Metanephros (tissue), 2 donors: ENCODE measurements around the gene GALP. TPM values are rescaled to one million over a fixed set of nuclear protein-coding genes. Genes with fewer than 3 reads are reported as not detected.

Source experiments
- small RNA-seq: library from RNA; depleted of rRNA; stranded (forward); fragments of <200 nt; gene quantifications from one replicate; pipeline ENCODE3, GENCODE V24; 2014; ENCODE audit warnings: low replicate concordance
- total RNA-seq: library from RNA; depleted of rRNA; stranded (reverse); fragments of >200 nt; gene quantifications from one replicate; pipeline ENCODE4 v1.2.3, GENCODE V29; 2014

GALP gene
- total RNA-seq = not detected

GRCh38 chr19:56175861-56176307, at the start of gene GALP:
Gene GALP (plus strand): TSS chr19:56176008. CDS start chr19:56177109, 1,101 bp downstream.

DNA sequence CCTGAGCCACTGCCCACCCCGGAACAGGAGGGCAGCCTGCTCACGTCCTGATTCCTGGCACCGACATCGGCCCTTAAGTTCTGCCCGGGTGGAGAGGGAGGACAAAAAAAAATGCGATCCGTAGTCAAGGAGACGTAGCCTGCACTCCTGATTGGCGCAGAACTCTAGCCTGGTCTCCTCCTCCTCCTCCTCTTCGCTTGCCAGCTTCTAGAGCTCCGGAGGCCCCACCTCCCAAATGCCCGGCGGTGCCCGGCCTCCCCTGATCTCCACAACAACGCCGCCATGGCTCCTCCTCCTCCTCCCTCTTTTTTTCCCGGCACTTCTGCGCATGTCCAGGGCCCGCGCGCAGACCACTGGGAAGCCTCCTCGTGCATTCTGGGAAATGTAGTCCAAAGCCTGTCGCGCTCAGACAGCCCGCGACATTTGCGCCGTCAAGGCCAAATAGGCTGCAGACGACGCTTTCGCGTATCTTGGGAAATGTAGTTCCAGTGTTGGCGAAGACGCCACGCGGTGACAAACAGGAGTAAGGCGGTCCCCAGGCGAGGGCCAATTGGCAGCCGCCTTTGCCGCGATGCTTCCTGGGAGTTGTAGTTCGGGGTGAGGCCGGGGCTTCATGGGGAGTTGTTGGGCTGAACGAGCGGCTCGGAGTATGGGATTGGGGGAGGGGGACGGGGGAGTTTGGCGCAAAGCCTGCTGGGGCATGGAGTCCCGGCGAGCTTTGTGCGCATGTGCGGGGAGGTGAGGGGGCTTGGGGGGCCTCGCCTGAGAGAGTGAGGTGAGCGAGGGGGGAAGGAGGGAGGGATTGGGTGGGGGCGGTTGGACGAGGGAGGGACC, 35.0 kb upstream of the GALP start, which contains the start of gene ZNF444:
ZNF444 (plus strand) TSS at position 705 of the 834 bp plus-strand sequence. CDS start 5,625 bp downstream, outside the sequence.

DNA sequence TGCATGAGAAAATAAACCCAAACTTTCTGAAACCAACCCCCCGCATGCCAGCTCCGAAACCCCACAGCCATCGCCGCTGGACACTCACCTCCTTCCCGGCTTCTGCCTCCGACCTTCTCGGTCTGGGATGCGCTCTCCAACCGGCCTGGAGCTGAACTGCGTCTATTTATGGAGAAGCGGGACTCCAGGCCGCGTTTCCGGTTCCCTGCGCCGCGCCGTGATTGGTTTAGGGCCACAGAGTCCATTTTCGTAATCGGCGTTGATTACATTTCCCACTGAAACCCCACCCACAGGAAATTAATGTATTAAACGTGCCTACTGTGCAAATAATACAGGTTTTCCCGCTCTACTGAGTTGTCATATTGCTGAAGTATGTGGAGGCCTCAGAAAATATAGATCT, 21.8 kb downstream of the GALP start, which contains the start of gene ZSCAN5B:
ZSCAN5B (minus strand) TSS at position 138 of the 400 bp plus-strand sequence. CDS start 4,731 bp downstream, outside the sequence.

DNA sequence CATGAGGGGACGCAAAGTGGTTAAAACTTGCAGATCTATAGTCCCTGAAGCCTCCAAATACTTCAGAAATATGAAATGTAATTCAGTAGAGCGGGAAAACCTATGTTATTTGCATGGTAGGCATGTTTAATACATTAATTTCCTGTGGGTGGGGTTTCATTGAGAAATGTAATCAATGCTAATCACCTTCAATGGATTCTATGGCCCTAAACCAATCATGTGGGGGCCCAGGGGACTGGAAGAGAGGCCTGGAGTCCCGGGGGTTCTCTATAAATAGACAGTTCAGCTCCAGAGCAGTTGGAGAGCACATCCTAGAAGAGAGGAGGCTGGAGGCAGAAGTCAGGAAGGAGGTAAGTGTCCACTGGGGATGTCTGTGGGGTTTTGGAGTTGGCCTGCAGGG, 26.2 kb downstream of the GALP start, which contains the start of gene ZSCAN5C:
ZSCAN5C (plus strand) TSS at position 301 of the 400 bp plus-strand sequence. CDS start 3,641 bp downstream, outside the sequence.

Small RNA genes lying within 50 kb of the gene (small RNA-seq; reads per million reads assigned to genes)
- gene AC024580.2 = not detected

Other genes with a start within 250 kb of the GALP start
- gene NLRP13, start 243.7 kb upstream of the GALP start, total RNA-seq = not detected
- gene NLRP8, start 228.2 kb upstream of the GALP start, total RNA-seq = not detected
- gene NLRP5, start 189.2 kb upstream of the GALP start, total RNA-seq = not detected
- gene ZNF787, start 54.7 kb upstream of the GALP start, total RNA-seq = 35.0 TPM
- gene ZNF444, start 34.7 kb upstream of the GALP start, total RNA-seq = 29.6 TPM
- not detected for gene ZSCAN5B, start 21.8 kb downstream of the GALP start, total RNA-seq
- gene ZSCAN5C, start 26.3 kb downstream of the GALP start, total RNA-seq = not detected
- gene EDDM13, start 96.7 kb downstream of the GALP start, total RNA-seq = not detected
- 14.1 TPM for gene ZSCAN5A, start 138.8 kb downstream of the GALP start, total RNA-seq
- 4.8 TPM for gene ZNF582, start 217.5 kb downstream of the GALP start, total RNA-seq
- gene ZNF583, start 228.3 kb downstream of the GALP start, total RNA-seq = 7.2 TPM